OCI-LY7 (cell line): ENCODE measurements around the gene NR2C2AP. TPM values are rescaled to one million over a fixed set of nuclear protein-coding genes. Genes with fewer than 3 reads are reported as not detected.

Source experiments
- BruUV-seq: library from RNA; stranded (reverse); fragments of 400-500 nt; replicated peaks from 2 replicates; lab custom pipeline; 2021; lab: Mats Ljungman, UMichigan
- CTCF ChIA-PET: fragments of 300-600 bp; sonication (Branson Sonifier 250); formaldehyde crosslinking; loops from one replicate; lab custom pipeline; 2022; ENCODE audit warnings: antibody characterized with exemption; ENCODE audit not compliant: unreplicated experiment; lab: Charles Lee
- POLR2A ChIA-PET: fragments of 300-600 bp; sonication (Branson Sonifier 250); formaldehyde crosslinking; loops from one replicate; lab custom pipeline; 2022; ENCODE audit warnings: antibody characterized with exemption; lab: Charles Lee
- DNase-seq: peaks from one replicate; pipeline ENCODE4 v3.0.0-alpha.2; 2015; ENCODE audit warnings: low spot score
- H2AFZ ChIP-seq: fragments of 200-600 bp; sonication (generic), shearing (Covaris generic); 2 replicates; pipeline ENCODE4 v1.6.1; 2014; ENCODE audit warnings: mild to moderate bottlenecking, antibody characterized with exemption, low read length, moderate library complexity
- H3K27ac ChIP-seq: fragments of 200-600 bp; sonication (generic); 2 replicates; pipeline ENCODE4 v1.5.1; 2014; ENCODE audit warnings: mixed run types, low read depth, mild to moderate bottlenecking, moderate library complexity, low read length, inconsistent platforms; ENCODE audit not compliant: poor library complexity, severe bottlenecking
- H3K36me3 ChIP-seq: fragments of 200-600 bp; sonication (generic); 2 replicates; pipeline ENCODE4 v1.6.1; 2014; ENCODE audit warnings: mild to moderate bottlenecking, antibody characterized with exemption, low read length, moderate library complexity, mixed read lengths; ENCODE audit not compliant: insufficient read depth
- H3K4me1 ChIP-seq: fragments of 200-600 bp; sonication (generic); 2 replicates; pipeline ENCODE4 v1.5.1; 2014; ENCODE audit warnings: mild to moderate bottlenecking, low read length; ENCODE audit not compliant: insufficient read depth, poor library complexity, severe bottlenecking
- H3K4me2 ChIP-seq: fragments of 200-600 bp; sonication (generic); 2 replicates; pipeline ENCODE4 v1.6.1; 2014; ENCODE audit warnings: mild to moderate bottlenecking, low read length
- H3K4me3 ChIP-seq: fragments of 200-600 bp; sonication (generic); 2 replicates; pipeline ENCODE4 v1.5.1; 2014; ENCODE audit warnings: mild to moderate bottlenecking, low read depth, low read length; ENCODE audit not compliant: poor library complexity, severe bottlenecking
- H3K79me2 ChIP-seq: fragments of 200-600 bp; sonication (generic); 2 replicates; pipeline ENCODE4 v1.6.1; 2016; ENCODE audit warnings: low read depth, mild to moderate bottlenecking, low read length, moderate library complexity, mixed read lengths; ENCODE audit not compliant: insufficient read depth
- H3K9me2 ChIP-seq: fragments of 200-600 bp; sonication (generic); 2 replicates; pipeline ENCODE4 v1.6.1; 2016; ENCODE audit warnings: mild to moderate bottlenecking, low read length, mixed read lengths; ENCODE audit not compliant: insufficient read depth
- H3K9me3 ChIP-seq: fragments of 200-600 bp; sonication (generic); 2 replicates; pipeline ENCODE4 v1.6.1; 2014; ENCODE audit warnings: mild to moderate bottlenecking, mixed run types, low read length, mixed read lengths
- H4K20me1 ChIP-seq: fragments of 200-600 bp; sonication (generic); 2 replicates; pipeline ENCODE4 v1.6.1; 2014; ENCODE audit warnings: mild to moderate bottlenecking, antibody characterized with exemption, low read length, moderate library complexity, mixed read lengths; ENCODE audit not compliant: insufficient read depth
- EZH2phosphoT487 ChIP-seq: fragments of 200-600 bp; sonication (generic); IDR thresholded peaks from 2 replicates; pipeline ENCODE4 v1.6.1; 2018; ENCODE audit warnings: low read depth, borderline replicate concordance, mild to moderate bottlenecking, mixed run types, antibody characterized with exemption, low read length, moderate library complexity, mixed read lengths
- intact Hi-C: fragments of 100-400 bp; cut with micrococcal nuclease; formaldehyde crosslinking; loops from one replicate; pipeline ENCODE4 v1.10.0; 2022; ENCODE audit not compliant: unreplicated experiment
- total RNA-seq, 2 experiments: library from RNA; depleted of rRNA in 1 of 2; stranded (reverse); fragments of >200 nt in 1 of 2; shearing (Covaris generic) in 1 of 2; gene quantifications; 2 replicates each; pipeline ENCODE4 v1.2.3, GENCODE V29; 2014 to 2022
- TF ChIP-seq, protein P1 (sequence below): fragments of 200-600 bp; sonication (generic); conservative IDR thresholded peaks from 2 replicates; pipeline ENCODE4 v1.5.1; 2014; ENCODE audit warnings: mild to moderate bottlenecking, antibody characterized with exemption, low read length, moderate library complexity, mixed read lengths

NR2C2AP gene
- total RNA-seq, 2 experiments from 2014 or later = 27.3 to 29.7 TPM

- Histone ChIP-seq H3K9me2 (no peaks in the 10 kb centered on the region), H3K4me2 (no peak overlapping the region), H4K20me1 (no peaks in the 10 kb centered on the region), H3K4me3 (no peak overlapping the region), H3K9me3 (no peaks in the 10 kb centered on the region), H3K79me2 (peaks cover 2% of the 10 kb centered on the region; the same call in 1 of the 2 replicates), H3K4me1 (peaks cover 7% of the 10 kb centered on the region), H3K27ac (no peak overlapping the region), H3K36me3 (no peaks in the 10 kb centered on the region), H2AFZ (no peak overlapping the region)
- POLR2A ChIA-PET = interaction anchor here (0.6 kb wide), 1 partner anchor 143 kb away, joined by 3 read pairs; no protein-coding TSS in a partner anchor
- TF ChIP-seq, protein P1, sequence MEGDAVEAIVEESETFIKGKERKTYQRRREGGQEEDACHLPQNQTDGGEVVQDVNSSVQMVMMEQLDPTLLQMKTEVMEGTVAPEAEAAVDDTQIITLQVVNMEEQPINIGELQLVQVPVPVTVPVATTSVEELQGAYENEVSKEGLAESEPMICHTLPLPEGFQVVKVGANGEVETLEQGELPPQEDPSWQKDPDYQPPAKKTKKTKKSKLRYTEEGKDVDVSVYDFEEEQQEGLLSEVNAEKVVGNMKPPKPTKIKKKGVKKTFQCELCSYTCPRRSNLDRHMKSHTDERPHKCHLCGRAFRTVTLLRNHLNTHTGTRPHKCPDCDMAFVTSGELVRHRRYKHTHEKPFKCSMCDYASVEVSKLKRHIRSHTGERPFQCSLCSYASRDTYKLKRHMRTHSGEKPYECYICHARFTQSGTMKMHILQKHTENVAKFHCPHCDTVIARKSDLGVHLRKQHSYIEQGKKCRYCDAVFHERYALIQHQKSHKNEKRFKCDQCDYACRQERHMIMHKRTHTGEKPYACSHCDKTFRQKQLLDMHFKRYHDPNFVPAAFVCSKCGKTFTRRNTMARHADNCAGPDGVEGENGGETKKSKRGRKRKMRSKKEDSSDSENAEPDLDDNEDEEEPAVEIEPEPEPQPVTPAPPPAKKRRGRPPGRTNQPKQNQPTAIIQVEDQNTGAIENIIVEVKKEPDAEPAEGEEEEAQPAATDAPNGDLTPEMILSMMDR = no peak
- TF ChIP-seq EZH2phosphoT487 = no peak
- intact Hi-C loops = loop anchor here (10.0 kb wide), 1 partner anchor 117 kb away; the partner anchor contains the start of genes MAU2 and SUGP1
- no TSS peak for BruUV-seq
- DNase-seq = no peak
- CTCF ChIA-PET = no interaction called here
Measured at GRCh38 chr19:19207637-19208572, 4.7 kb upstream of the NR2C2AP start.

DNA sequence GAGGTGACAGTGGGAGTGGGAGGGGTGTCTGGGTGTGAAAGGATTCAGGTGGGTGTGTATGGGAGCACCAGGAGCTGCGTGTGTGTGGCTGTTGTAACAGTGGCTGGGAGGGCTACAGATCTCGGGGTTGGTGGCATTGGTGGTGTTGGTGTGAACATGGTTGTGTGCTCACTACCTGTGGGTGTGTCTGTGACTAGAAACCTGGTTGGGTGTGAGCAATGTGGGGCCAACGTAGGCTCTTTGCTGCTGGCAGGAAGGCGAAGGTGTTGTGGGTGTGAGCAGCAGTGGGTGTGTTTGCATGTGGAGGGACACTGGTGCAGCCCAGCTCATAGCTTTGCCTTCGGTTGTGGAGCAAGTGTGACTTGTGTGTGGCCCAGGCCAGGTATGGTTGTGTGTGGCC, 3.7 kb upstream of the NR2C2AP start:
- intact Hi-C loops = loop anchor here (10.0 kb wide), 1 partner anchor 118 kb away; the partner anchor contains the start of genes MAU2 and SUGP1
- H3K27ac ChIP-seq = no peak overlapping the region
- H4K20me1 ChIP-seq = no peaks in the 10 kb centered on the region
- H3K79me2 ChIP-seq = peaks cover 11% of the 10 kb centered on the region; the same call in 1 of the 2 replicates
- BruUV-seq = no TSS peak
- no peaks in the 10 kb centered on the region for H3K9me2 ChIP-seq
- TF ChIP-seq, protein P1 = no peak
- no peak for TF ChIP-seq EZH2phosphoT487
- no peaks in the 10 kb centered on the region for H3K9me3 ChIP-seq
- peaks cover 12% of the 10 kb centered on the region for H3K4me1 ChIP-seq
- ChIA-PET POLR2A (no interaction called here), CTCF (no interaction called here)
- no peak overlapping the region for H2AFZ ChIP-seq
- no peak for DNase-seq
- no peak overlapping the region for H3K4me2 ChIP-seq
- H3K4me3 ChIP-seq = no peak overlapping the region
- H3K36me3 ChIP-seq = peaks cover 8% of the 10 kb centered on the region
